Central memory CD8-positive, alpha-beta T cell (primary cell): ENCODE data around the gene CREB3.

Source experiments
- ATAC-seq: fragments of 150-1000 bp; cut with Tn5 transposase; replicated peaks from 2 replicates; pipeline ENCODE4 v1.10.0; 2022; ENCODE audit warnings: mild to moderate bottlenecking, moderate FRiP score, moderate number of reproducible peaks; ENCODE audit not compliant: poor library complexity, severe bottlenecking; ENCODE audit errors: extremely low read depth
- DNase-seq, 2 donors: peaks; one replicate each; pipeline ENCODE4 v3.0.0; 2021; ENCODE audit warnings: low spot score in 2 of 2
- H3K27ac Mint-ChIP-seq: one replicate; pipeline ENCODE4 v1.8.0; 2022; ENCODE audit warnings: low read depth, mild to moderate bottlenecking, moderate library complexity, mixed read lengths
- H3K27me3 Mint-ChIP-seq: one replicate; pipeline ENCODE4 v1.8.0; 2022; ENCODE audit warnings: mixed read lengths
- H3K36me3 Mint-ChIP-seq: one replicate; pipeline ENCODE4 v1.8.0; 2022; ENCODE audit warnings: mild to moderate bottlenecking, moderate library complexity, mixed read lengths; ENCODE audit not compliant: insufficient read depth
- H3K4me1 Mint-ChIP-seq: one replicate; pipeline ENCODE4 v1.8.0; 2022; ENCODE audit warnings: mixed read lengths
- H3K4me3 Mint-ChIP-seq: one replicate; pipeline ENCODE4 v1.8.0; 2022; ENCODE audit warnings: mild to moderate bottlenecking, moderate library complexity, mixed read lengths
- H3K9me3 Mint-ChIP-seq: one replicate; pipeline ENCODE4 v1.8.0; 2022; ENCODE audit warnings: mixed read lengths

Gene CREB3

GRCh38 chr9:35783418-35783817 is 51.0 kb downstream of the CREB3 start:
- Mint-ChIP-seq H3K36me3 (peaks cover 14% of the 10 kb centered on the region), H3K27me3 (no peaks in the 10 kb centered on the region), H3K27ac (no peak overlapping the region), H3K4me3 (no peak overlapping the region), H3K4me1 (peaks cover 5% of the 10 kb centered on the region), H3K9me3 (no peaks in the 10 kb centered on the region)
- DNase-seq = no peak
- no peak for ATAC-seq
